GM12878 (cell line): ENCODE results near the gene BCHE. TPM values are rescaled to one million over a fixed set of nuclear protein-coding genes. Genes with fewer than 3 reads are reported as not detected.

Source experiments
- ATAC-seq: fragments of 200-7000 bp; cut with Tn5 transposase; 3 replicates; pipeline ENCODE4 v1.9.1; 2020; ENCODE audit warnings: mild to moderate bottlenecking, moderate library complexity
- BruUV-seq: library from RNA; stranded (reverse); fragments of 400-500 nt; replicated peaks from 2 replicates; lab custom pipeline; 2021; lab: Mats Ljungman, UMichigan
- CTCF ChIA-PET: fragments of 300-600 bp; sonication (Branson Sonifier 250); formaldehyde crosslinking; extraction: SDS; loops from one replicate; lab custom pipeline; 2021; ENCODE audit warnings: inconsistent platforms; lab: Yijun Ruan, JAX
- POLR2A ChIA-PET: fragments of 350-600 bp; formaldehyde crosslinking; extraction: SDS; loops from one replicate; lab custom pipeline; 2021; ENCODE audit warnings: inconsistent platforms; lab: Charles Lee
- RAD21 ChIA-PET: fragments of 300-600 bp; sonication (Branson Sonifier 250); formaldehyde crosslinking; loops from one replicate; lab custom pipeline; 2023; ENCODE audit warnings: antibody characterized with exemption; ENCODE audit not compliant: unreplicated experiment; lab: Charles Lee
- SMC1A ChIA-PET: fragments of 300-600 bp; sonication (Branson Sonifier 250); formaldehyde crosslinking; loops from one replicate; lab custom pipeline; 2023; ENCODE audit not compliant: unreplicated experiment, uncharacterized antibody; lab: Charles Lee
- DNase-seq: peaks from one replicate; pipeline ENCODE4 v3.0.0-alpha.2; 2011; ENCODE audit warnings: low read depth, low spot score
- FAIRE-seq: peaks from 3 replicates; lab custom pipeline; 2011; peaks lifted over from hg19 to GRCh38; lab: Jason Lieb, UNC
- H2AFZ ChIP-seq: 2 replicates; pipeline ENCODE4 v1.6.0; 2011; ENCODE audit warnings: low read depth, low read length, control low read depth; ENCODE audit not compliant: control insufficient read depth
- H3K27ac ChIP-seq: 2 replicates; pipeline ENCODE4 v1.5.1; 2011; ENCODE audit warnings: control low read depth; ENCODE audit not compliant: control insufficient read depth, insufficient read depth
- H3K27me3 ChIP-seq, 2 experiments: replicated peaks in 1 of 2; 2 replicates each; pipeline versions ENCODE4 v1.6.0 to v1.6.1; 2011; ENCODE audit warnings: low read length in 1 of 2; ENCODE audit not compliant: control insufficient read depth in 2 of 2, insufficient read depth in 2 of 2
- H3K36me3 ChIP-seq, 2 experiments: 2 replicates each; pipeline ENCODE4 v1.5.1; 2011; ENCODE audit warnings: low read length in 1 of 2; ENCODE audit not compliant: control insufficient read depth in 2 of 2, insufficient read depth in 2 of 2
- H3K4me1 ChIP-seq: 2 replicates; pipeline ENCODE4 v1.6.1; 2011; ENCODE audit warnings: mild to moderate bottlenecking, low read length, moderate library complexity, mixed read lengths; ENCODE audit not compliant: control insufficient read depth, insufficient read depth
- H3K4me2 ChIP-seq: 2 replicates; pipeline ENCODE4 v1.6.0; 2011; ENCODE audit warnings: control low read depth; ENCODE audit not compliant: control insufficient read depth, insufficient read depth
- H3K4me3 ChIP-seq: fragments of 200-600 bp; sonication (generic); 2 replicates; pipeline ENCODE4 v1.5.1; 2016
- H3K79me2 ChIP-seq: 2 replicates; pipeline ENCODE4 v1.6.0; 2011; ENCODE audit warnings: low read length; ENCODE audit not compliant: control insufficient read depth, insufficient read depth
- H3K9ac ChIP-seq: 2 replicates; pipeline ENCODE4 v1.8.0; 2011; ENCODE audit warnings: low read length, control low read depth, mixed read lengths; ENCODE audit not compliant: control insufficient read depth, insufficient read depth
- H3K9me3 ChIP-seq: replicated peaks from 3 replicates; pipeline ENCODE4 v1.5.1; 2011; ENCODE audit warnings: mild to moderate bottlenecking, low read length; ENCODE audit not compliant: control insufficient read depth, insufficient read depth
- H4K20me1 ChIP-seq: 2 replicates; pipeline ENCODE4 v1.6.0; 2011; ENCODE audit not compliant: control insufficient read depth, insufficient read depth
- ATF3 ChIP-seq: IDR thresholded peaks from 2 replicates; pipeline ENCODE4 v1.6.1; 2011; ENCODE audit warnings: low read depth, mild to moderate bottlenecking, low read length, moderate library complexity, borderline replicate concordance; ENCODE audit errors: extremely low read depth
- SMAD5 ChIP-seq: IDR thresholded peaks from 2 replicates; pipeline ENCODE4 v1.6.1; 2016; ENCODE audit warnings: antibody characterized with exemption, low read depth
- ZNF384 ChIP-seq: IDR thresholded peaks from 2 replicates; pipeline ENCODE4 v1.6.1; 2012; ENCODE audit warnings: low read depth, mild to moderate bottlenecking, low read length, improper control_type of control experiment, borderline replicate concordance
- WGBS: methylation state at CpG from one replicate; pipeline ENCODE4 v1.1.6; 2016; ENCODE audit warnings: low lambda C conversion rate; ENCODE audit not compliant: insufficient replicate concordance, insufficient coverage; ENCODE audit errors: missing lambda C conversion rate; 5-methylcytosine and 5-hydroxymethylcytosine counted together
- in situ Hi-C: fragments of 300-500 bp; cut with MboI; formaldehyde crosslinking; loops from 9 replicates; pipeline ENCODE4 v1.14.3; 2018; ENCODE audit warnings: mixed read lengths
- intact Hi-C: fragments of 100-400 bp; cut with micrococcal nuclease; formaldehyde crosslinking; loops from one replicate; pipeline ENCODE4 v1.14.2; 2022; ENCODE audit not compliant: unreplicated experiment
- polyA plus RNA-seq, 11 experiments: library from polyadenylated mRNA; depleted of rRNA in 4 of 11; unstranded in 6 of 11; stranded (reverse) in 5 of 11; fragments of >200 nt; fragmentation: Nextera tagmentation in 4 of 11; fragmentation: Illumina TruSeq in 1 of 11; extraction: Ambion mirVana in 4 of 11; extraction: Trizol in 1 of 11; gene quantifications; 1 replicate in 1 of 11; 2 replicates in 10 of 11; pipeline versions ENCODE4 v1.2.1 to v1.2.3, GENCODE V29; 2011 to 2016; ENCODE audit warnings: inconsistent platforms in 2 of 11, missing spikeins in 2 of 11, low read depth in 1 of 11
- total RNA-seq, 4 experiments: library from RNA; depleted of rRNA in 3 of 4; stranded (reverse); fragments of >200 nt in 3 of 4; fragmentation: Illumina TruSeq in 1 of 4; extraction: Trizol in 1 of 4; gene quantifications; 2 replicates each; pipeline versions ENCODE4 v1.2.1 to v1.2.3, GENCODE V29; 2013 to 2021
- TF ChIP-seq, protein P1 (sequence below): fragments of 450-650 bp; IDR thresholded peaks from 2 replicates; pipeline ENCODE4 v1.6.1; 2017; ENCODE audit warnings: mild to moderate bottlenecking

The BCHE gene
- total and polyA plus RNA-seq, 10 of the 15 experiments (the other 5 are each of a cell fraction or from before 2014, with no cell fraction given): 16.8 to 233 (median 29.3) TPM

DNA sequence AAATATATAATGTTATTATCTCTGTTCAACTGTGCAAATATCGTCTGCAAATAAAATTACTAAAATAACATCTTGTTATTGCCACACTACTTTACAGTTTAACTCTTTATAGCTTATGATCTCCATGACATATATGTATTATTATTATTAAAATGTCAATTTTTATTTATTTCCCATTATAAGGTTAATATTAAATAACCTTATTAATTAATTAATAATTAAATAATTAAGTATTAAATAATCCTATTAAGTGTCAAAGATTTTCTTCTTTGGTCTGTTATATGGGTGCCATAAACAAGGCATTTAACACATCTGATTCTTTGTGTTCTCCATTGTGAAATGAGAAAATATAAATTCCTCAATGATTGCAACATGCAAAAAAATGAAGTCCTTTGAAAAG is 10.0 kb downstream of the BCHE start:
- Histone ChIP-seq H3K9me3 (no peaks in the 10 kb centered on the region), H3K79me2 (no peaks in the 10 kb centered on the region), H3K36me3 (no peaks in the 10 kb centered on the region), H3K27ac (no peak overlapping the region), H3K27me3 (no peaks in the 10 kb centered on the region), H3K4me3 (no peak overlapping the region), H3K4me2 (no peak overlapping the region), H3K4me1 (no peaks in the 10 kb centered on the region)
- in situ Hi-C loops: no loop called here
- no TSS peak for BruUV-seq
- FAIRE-seq (no peak), DNase-seq (no peak), ATAC-seq (no peak)
- POLR2A ChIA-PET: interaction anchor here (0.9 to 3.0 kb wide), 6 partner anchors 10 to 142 kb away, joined by 3 to 10 read pairs (median 4); partner anchors contain the start of gene BCHE
- TF ChIP-seq SMAD5: no peak
- no peak for TF ChIP-seq ZNF384
- TF ChIP-seq, protein P1, sequence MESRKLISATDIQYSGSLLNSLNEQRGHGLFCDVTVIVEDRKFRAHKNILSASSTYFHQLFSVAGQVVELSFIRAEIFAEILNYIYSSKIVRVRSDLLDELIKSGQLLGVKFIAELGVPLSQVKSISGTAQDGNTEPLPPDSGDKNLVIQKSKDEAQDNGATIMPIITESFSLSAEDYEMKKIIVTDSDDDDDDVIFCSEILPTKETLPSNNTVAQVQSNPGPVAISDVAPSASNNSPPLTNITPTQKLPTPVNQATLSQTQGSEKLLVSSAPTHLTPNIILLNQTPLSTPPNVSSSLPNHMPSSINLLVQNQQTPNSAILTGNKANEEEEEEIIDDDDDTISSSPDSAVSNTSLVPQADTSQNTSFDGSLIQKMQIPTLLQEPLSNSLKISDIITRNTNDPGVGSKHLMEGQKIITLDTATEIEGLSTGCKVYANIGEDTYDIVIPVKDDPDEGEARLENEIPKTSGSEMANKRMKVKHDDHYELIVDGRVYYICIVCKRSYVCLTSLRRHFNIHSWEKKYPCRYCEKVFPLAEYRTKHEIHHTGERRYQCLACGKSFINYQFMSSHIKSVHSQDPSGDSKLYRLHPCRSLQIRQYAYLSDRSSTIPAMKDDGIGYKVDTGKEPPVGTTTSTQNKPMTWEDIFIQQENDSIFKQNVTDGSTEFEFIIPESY: no peak
- TF ChIP-seq ATF3: no peak
- TF ChIP-seq, all 136 proteins: peak for 0
- WGBS: 0% methylated on average over 1 of the region's 1 CpG
- intact Hi-C loops: no loop called here
- Histone ChIP-seq H3K9ac (no peak overlapping the region), H2AFZ (no peak overlapping the region), H4K20me1 (no peaks in the 10 kb centered on the region)
- CTCF ChIA-PET: interaction anchor here (1.7 kb wide), 1 partner anchor 27 kb away, joined by 4 read pairs; no protein-coding TSS in a partner anchor
- RAD21 ChIA-PET: interaction anchor here (0.7 to 8.7 kb wide), 9 partner anchors 9 to 69 kb away, joined by 3 to 98 read pairs (median 5); partner anchors contain the start of gene BCHE
- SMC1A ChIA-PET: interaction anchor here (0.6 to 6.6 kb wide), 9 partner anchors 8 to 190 kb away, joined by 3 to 55 read pairs (median 3); partner anchors contain the start of gene BCHE
